Adipocyte (in vitro differentiated cells): ENCODE measurements around the gene RCOR1.

Experiments used
- DNase-seq: peaks from one replicate; pipeline ENCODE4 v3.0.0-alpha.2; 2015; ENCODE audit warnings: low read depth
- H3K27me3 ChIP-seq: replicated peaks from 2 replicates; pipeline ENCODE4 v1.7.0; 2013; ENCODE audit warnings: mild to moderate bottlenecking, low read length, moderate library complexity; ENCODE audit not compliant: control insufficient read depth, insufficient read depth
- H3K36me3 ChIP-seq: 2 replicates; pipeline ENCODE4 v1.7.0; 2013; ENCODE audit warnings: low read length, mild to moderate bottlenecking, moderate library complexity; ENCODE audit not compliant: control insufficient read depth, insufficient read depth, severe bottlenecking
- H3K4me1 ChIP-seq: 2 replicates; pipeline ENCODE4 v1.7.0; 2013; ENCODE audit warnings: mild to moderate bottlenecking, low read length, moderate library complexity; ENCODE audit not compliant: control insufficient read depth, insufficient read depth
- H3K4me3 ChIP-seq: 2 replicates; pipeline ENCODE4 v1.7.0; 2013; ENCODE audit warnings: mild to moderate bottlenecking, low read length, moderate library complexity
- H3K9ac ChIP-seq: 2 replicates; pipeline ENCODE4 v1.7.0; 2013; ENCODE audit warnings: mild to moderate bottlenecking, low read length, moderate library complexity
- H3K9me3 ChIP-seq: 2 replicates; pipeline ENCODE4 v1.7.0; 2013; ENCODE audit warnings: mild to moderate bottlenecking, low read length, moderate library complexity; ENCODE audit not compliant: control insufficient read depth

Gene RCOR1

GRCh38 chr14:102776761-102777710 is 184.6 kb downstream of the RCOR1 start, which contains the start of gene TRAF3:
Gene TRAF3 (plus strand): TSS chr14:102777449. CDS start chr14:102870202, 92,753 bp downstream.
- Histone ChIP-seq H3K27me3 (no peaks in the 10 kb centered on the region), H3K9me3 (no peaks in the 10 kb centered on the region), H3K9ac (peak within 1 kb of the TSS; percentile 90), H3K4me1 (peaks cover 36% of the 10 kb centered on the region), H3K36me3 (no peaks in the 10 kb centered on the region), H3K4me3 (peak within 1 kb of the TSS; percentile 95)
- peak; percentile 91 for DNase-seq

DNA sequence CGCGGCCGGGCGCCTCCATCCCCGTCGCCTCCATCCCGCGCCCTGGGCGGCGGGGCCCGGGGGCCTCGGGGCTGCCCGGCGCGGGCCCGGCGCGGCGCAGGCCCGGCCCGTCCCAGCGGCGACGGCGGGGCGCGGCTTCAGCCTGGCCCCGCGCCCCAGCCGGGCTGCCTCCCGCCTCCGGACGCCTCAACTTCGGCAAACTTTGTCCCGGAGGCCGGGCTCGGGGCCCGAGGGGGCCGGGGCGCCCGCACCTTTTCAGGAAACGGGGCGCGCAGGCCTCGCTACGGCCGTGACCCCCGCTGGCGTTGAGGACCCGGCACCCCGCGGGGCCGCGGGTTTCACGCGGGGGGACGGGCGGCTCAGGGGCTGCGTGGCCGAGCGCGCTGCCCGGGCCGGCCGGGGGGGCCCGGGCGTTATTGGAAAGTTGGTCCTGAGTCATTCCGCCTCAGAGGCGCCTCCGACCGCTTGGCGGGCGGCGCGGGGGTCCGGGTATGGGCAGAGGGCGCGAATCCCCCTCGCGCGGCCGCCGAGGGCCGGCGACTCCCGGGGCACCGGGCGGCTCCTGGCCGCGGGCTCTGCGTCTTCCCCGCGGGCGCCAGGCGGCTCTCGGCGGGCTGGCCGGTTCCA is 185.4 kb downstream of the RCOR1 start:
- H3K9ac ChIP-seq, result peak overlapping the region; percentile 90
- H3K36me3 ChIP-seq, result no peaks in the 10 kb centered on the region
- H3K9me3 ChIP-seq, result no peaks in the 10 kb centered on the region
- H3K4me1 ChIP-seq, result peaks cover 36% of the 10 kb centered on the region
- H3K4me3 ChIP-seq, result peak overlapping the region; percentile 95
- H3K27me3 ChIP-seq, result no peaks in the 10 kb centered on the region
- peak; percentile 68 for DNase-seq

DNA sequence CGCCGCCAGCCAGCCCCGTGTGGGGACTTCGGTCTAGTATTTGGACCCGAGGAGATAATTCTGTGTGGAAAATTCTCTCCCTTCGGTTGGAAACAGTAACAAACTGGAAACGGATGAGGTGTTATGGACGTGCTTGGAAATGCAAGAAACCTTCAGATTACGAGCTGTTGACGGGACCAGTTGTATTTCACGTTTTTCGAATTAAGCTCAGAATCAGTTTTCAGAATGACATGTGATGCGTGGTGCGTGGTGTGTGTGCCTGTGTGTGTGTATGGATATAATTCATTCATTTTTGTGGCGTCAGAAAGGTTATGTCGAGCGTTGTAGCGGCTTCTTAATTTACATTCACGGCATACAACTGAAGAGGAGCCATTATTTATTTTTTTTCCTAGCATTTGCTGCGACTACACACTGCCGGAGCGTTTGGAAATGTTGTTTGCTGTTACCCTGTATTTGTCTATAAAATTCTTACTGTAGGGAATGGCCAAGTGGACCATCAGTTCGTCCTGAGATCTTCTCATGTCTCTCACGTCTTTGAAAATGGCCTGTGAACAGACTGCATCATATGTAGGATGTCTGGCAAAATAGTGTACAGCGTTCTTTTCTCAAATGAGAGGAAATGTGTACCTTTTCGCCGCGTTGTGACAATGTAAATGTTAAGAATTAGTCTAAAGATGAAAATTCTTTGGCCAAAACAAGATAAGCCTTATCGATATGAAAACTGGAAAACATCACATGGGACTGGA is 186.1 kb downstream of the RCOR1 start:
- DNase-seq, result peak; percentile 71
- Histone ChIP-seq H3K4me3 (peak overlapping the region; percentile 95), H3K9me3 (no peaks in the 10 kb centered on the region), H3K9ac (peak overlapping the region; percentile 90), H3K36me3 (no peaks in the 10 kb centered on the region), H3K4me1 (peaks cover 36% of the 10 kb centered on the region), H3K27me3 (no peaks in the 10 kb centered on the region)

DNA sequence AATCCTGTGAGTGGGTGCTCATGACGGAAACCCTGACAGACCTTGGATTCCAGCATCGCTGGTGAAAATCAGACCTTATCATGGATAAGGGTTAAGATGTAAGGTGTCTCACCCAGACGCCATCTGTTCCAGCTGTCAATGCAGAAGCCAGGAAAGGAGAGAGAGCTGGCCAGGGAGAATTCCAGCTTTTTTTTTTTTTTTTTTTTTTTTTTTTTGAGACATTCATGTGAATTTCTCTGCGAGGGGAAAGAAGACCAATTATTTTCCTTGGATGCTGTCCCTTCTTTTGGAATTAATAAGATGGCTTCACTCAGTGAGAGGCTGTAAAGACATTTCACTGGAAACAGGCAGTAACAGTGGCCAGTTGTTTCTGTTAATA is 186.6 kb downstream of the RCOR1 start:
- Histone ChIP-seq H3K4me3 (peak overlapping the region; percentile 95), H3K27me3 (no peaks in the 10 kb centered on the region), H3K4me1 (peaks cover 36% of the 10 kb centered on the region), H3K9ac (peak overlapping the region; percentile 90), H3K9me3 (no peaks in the 10 kb centered on the region), H3K36me3 (no peaks in the 10 kb centered on the region)
- peak; percentile 13 for DNase-seq

DNA sequence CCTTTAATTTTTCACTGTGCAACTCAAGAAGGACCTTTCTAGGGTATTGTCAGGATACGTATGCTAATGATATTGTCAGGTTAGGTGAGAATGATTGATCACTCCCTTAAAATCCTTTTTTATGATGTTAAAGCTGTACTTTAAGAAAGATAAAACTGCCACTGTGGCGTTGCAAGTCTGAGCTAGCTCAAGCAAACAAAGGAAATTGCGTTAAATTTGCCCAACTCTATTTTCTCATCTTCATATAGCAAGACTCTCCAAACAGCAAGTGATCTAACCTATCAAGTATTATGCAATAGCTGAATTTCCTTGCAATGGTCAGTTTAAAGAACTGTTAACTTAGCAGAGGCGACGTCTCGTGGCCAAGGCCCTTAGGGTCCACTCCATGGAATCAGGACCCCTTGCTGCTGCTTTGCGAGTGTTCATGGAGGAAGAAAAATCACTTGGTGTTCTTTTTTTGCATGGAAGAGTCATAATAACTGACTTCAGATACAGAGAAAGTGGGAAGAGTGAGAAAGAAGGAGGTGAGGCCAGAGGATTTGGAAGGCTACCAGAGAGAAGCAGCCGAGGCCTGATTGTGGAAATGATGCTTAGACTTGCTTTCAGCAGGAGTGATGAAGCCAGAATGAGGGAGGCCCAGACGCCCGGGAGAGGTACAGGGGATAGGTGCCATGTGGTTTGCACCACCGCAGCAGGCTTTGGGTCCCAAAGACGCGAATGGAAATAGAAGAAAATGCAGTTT is 187.3 kb downstream of the RCOR1 start:
- no peaks in the 10 kb centered on the region for H3K36me3 ChIP-seq
- no peak overlapping the region for H3K9ac ChIP-seq
- peak; percentile 11 for DNase-seq
- no peaks in the 10 kb centered on the region for H3K27me3 ChIP-seq
- H3K4me1 ChIP-seq, result peaks cover 38% of the 10 kb centered on the region
- H3K4me3 ChIP-seq, result peak overlapping the region; percentile 95
- no peaks in the 10 kb centered on the region for H3K9me3 ChIP-seq
